A549 (cell line): Measurements from ENCODE around the gene KIF20B. TPM values are rescaled to one million over a fixed set of nuclear protein-coding genes. Genes with fewer than 3 reads are reported as not detected.

ENCODE experiments used
- ATAC-seq, 2 experiments: fragments of 200-7000 bp in 1 of 2; fragments of >200 bp in 1 of 2; cut with Nextera tagmentation in 1 of 2; cut with Tn5 transposase in 1 of 2; 3 replicates each; pipeline versions ENCODE4 v1.8.0 to v1.9.1; 2018 to 2020; ENCODE audit warnings: mild to moderate bottlenecking in 1 of 2, moderate library complexity in 1 of 2
- CTCF ChIA-PET: fragments of 300-600 bp; sonication (Branson Sonifier 250); formaldehyde crosslinking; extraction: SDS; loops from one replicate; lab custom pipeline; 2021; ENCODE audit warnings: antibody characterized with exemption, inconsistent platforms; lab: Yijun Ruan, JAX
- POLR2A ChIA-PET: fragments of 350-600 bp; formaldehyde crosslinking; extraction: SDS; loops from one replicate; lab custom pipeline; 2021; ENCODE audit warnings: antibody characterized with exemption, inconsistent platforms; lab: Yijun Ruan, JAX
- DNase-seq, 2 experiments: peaks; one replicate each; pipeline versions ENCODE4 v3.0.0 to v3.0.0-alpha.2; 2011 to 2016; ENCODE audit warnings: low read depth in 1 of 2, low spot score in 1 of 2
- FAIRE-seq: peaks from 2 replicates; lab custom pipeline; 2011; peaks lifted over from hg19 to GRCh38; lab: Jason Lieb, UNC
- H3K27ac ChIP-seq, 2 experiments: fragments of >200 bp; sonication (Bioruptor Twin); formaldehyde crosslinking; 3 replicates each; pipeline ENCODE4 v1.5.1; 2016 to 2017
- H3K4me1 ChIP-seq: fragments of >200 bp; sonication (Bioruptor Twin); formaldehyde crosslinking; 3 replicates; pipeline ENCODE4 v1.6.1; 2016
- H3K4me2 ChIP-seq: fragments of >200 bp; sonication (Bioruptor Twin); formaldehyde crosslinking; 3 replicates; pipeline ENCODE4 v1.6.1; 2016
- H3K4me3 ChIP-seq: fragments of >200 bp; sonication (Bioruptor Twin); formaldehyde crosslinking; 3 replicates; pipeline ENCODE4 v1.5.1; 2016
- H3K9me3 ChIP-seq: fragments of >200 bp; sonication (Bioruptor Twin); formaldehyde crosslinking; 3 replicates; pipeline ENCODE4 v1.6.1; 2016
- BHLHE40 ChIP-seq: IDR thresholded peaks from 2 replicates; pipeline ENCODE4 v1.6.1; 2012; ENCODE audit warnings: low read depth, low read length, inconsistent platforms
- CHD4 ChIP-seq: fragments of 200-600 bp; sonication (generic); IDR thresholded peaks from 2 replicates; pipeline ENCODE4 v1.6.1; 2016; ENCODE audit warnings: antibody characterized with exemption, mild to moderate bottlenecking, borderline replicate concordance
- GATA3 ChIP-seq: IDR thresholded peaks from 2 replicates; pipeline ENCODE4 v1.6.1; 2012; ENCODE audit warnings: borderline replicate concordance
- HDAC2 ChIP-seq: fragments of 200-600 bp; sonication (generic); IDR thresholded peaks from 2 replicates; pipeline ENCODE4 v1.6.1; 2016
- HEYL ChIP-seq: fragments of 250-450 bp; sonication (Bioruptor Pico); IDR thresholded peaks from 2 replicates; pipeline ENCODE4 v1.8.0; 2021; ENCODE audit warnings: mild to moderate bottlenecking, moderate library complexity
- HOXA7 ChIP-seq: fragments of 250-450 bp; sonication (Bioruptor Pico); IDR thresholded peaks from 2 replicates; pipeline ENCODE4 v1.5.0; 2020; ENCODE audit warnings: mild to moderate bottlenecking, moderate library complexity
- HOXB13 ChIP-seq: fragments of 250-450 bp; sonication (Bioruptor Pico); IDR thresholded peaks from 2 replicates; pipeline ENCODE4 v1.5.0; 2020; ENCODE audit warnings: low read depth, mild to moderate bottlenecking, moderate library complexity
- JUN ChIP-seq, 2 experiments: fragments of >200 bp; sonication (Bioruptor Twin); formaldehyde crosslinking; IDR thresholded peaks; 2 replicates in 1 of 2; 3 replicates in 1 of 2; pipeline ENCODE4 v1.6.1; 2016 to 2017
- JUNB ChIP-seq: fragments of >200 bp; sonication (Bioruptor Twin); formaldehyde crosslinking; IDR thresholded peaks from 2 replicates; pipeline ENCODE4 v1.6.1; 2016
- KDM1A ChIP-seq: fragments of 200-600 bp; sonication (generic); IDR thresholded peaks from 2 replicates; pipeline ENCODE4 v1.6.1; 2016; ENCODE audit warnings: low read depth, mild to moderate bottlenecking
- MAFK ChIP-seq: fragments of 450-650 bp; IDR thresholded peaks from 2 replicates; pipeline ENCODE4 v1.6.1; 2014; ENCODE audit not compliant: partially characterized antibody
- MAZ ChIP-seq: fragments of 150-350 bp; IDR thresholded peaks from 2 replicates; pipeline ENCODE4 v1.6.1; 2014; ENCODE audit warnings: antibody characterized with exemption, low read depth, low read length, borderline replicate concordance
- NPAS2 ChIP-seq: fragments of 250-450 bp; sonication (Bioruptor Pico); IDR thresholded peaks from 2 replicates; pipeline ENCODE4 v1.8.0; 2022; ENCODE audit warnings: mild to moderate bottlenecking, moderate library complexity, borderline replicate concordance
- NR3C1 ChIP-seq: fragments of >200 bp; sonication (Bioruptor Twin); formaldehyde crosslinking; IDR thresholded peaks from 3 replicates; pipeline ENCODE4 v1.6.1; 2017
- PHF8 ChIP-seq: fragments of 200-600 bp; sonication (generic); IDR thresholded peaks from 2 replicates; pipeline ENCODE4 v1.6.1; 2016; ENCODE audit warnings: low read depth, mild to moderate bottlenecking, antibody characterized with exemption, moderate library complexity, borderline replicate concordance
- POLR2A ChIP-seq: IDR thresholded peaks from 2 replicates; pipeline ENCODE4 v1.6.1; 2012; ENCODE audit warnings: mild to moderate bottlenecking, low read length
- RAD21 ChIP-seq, 2 experiments: fragments of >200 bp in 1 of 2; sonication (Bioruptor Twin) in 1 of 2; formaldehyde crosslinking in 1 of 2; IDR thresholded peaks in 1 of 2; conservative IDR thresholded peaks in 1 of 2; 2 replicates in 1 of 2; 3 replicates in 1 of 2; pipeline ENCODE4 v1.6.1; 2012 to 2018; ENCODE audit warnings: inconsistent platforms in 1 of 2
- RNF2 ChIP-seq: fragments of 200-600 bp; sonication (generic); IDR thresholded peaks from 2 replicates; pipeline ENCODE4 v1.6.1; 2016; ENCODE audit warnings: low read depth, mild to moderate bottlenecking, antibody characterized with exemption, moderate library complexity, borderline replicate concordance
- SREBF2 ChIP-seq: fragments of 450-650 bp; IDR thresholded peaks from 2 replicates; pipeline ENCODE4 v1.6.1; 2014; ENCODE audit warnings: mild to moderate bottlenecking, moderate library complexity
- TFCP2L1 ChIP-seq: fragments of 250-450 bp; sonication (Bioruptor Pico); IDR thresholded peaks from 2 replicates; pipeline ENCODE4 v1.5.0; 2021; ENCODE audit warnings: mild to moderate bottlenecking
- ZC3H11A ChIP-seq: fragments of 450-650 bp; IDR thresholded peaks from 2 replicates; pipeline ENCODE4 v1.6.1; 2014; ENCODE audit warnings: antibody characterized with exemption, mild to moderate bottlenecking
- ZSCAN20 ChIP-seq: fragments of 250-450 bp; sonication (Bioruptor Pico); IDR thresholded peaks from 2 replicates; pipeline ENCODE4 v1.8.0; 2022; ENCODE audit warnings: mild to moderate bottlenecking, moderate library complexity
- WGBS: methylation state at CpG from one replicate; pipeline ENCODE4 v1.1.6; 2017; ENCODE audit errors: missing lambda C conversion rate; 5-methylcytosine and 5-hydroxymethylcytosine counted together
- polyA plus RNA-seq, 4 experiments: library from polyadenylated mRNA; depleted of rRNA in 3 of 4; stranded (reverse); fragments of >200 nt; fragmentation: RNase III in 1 of 4; extraction: RNeasy Plus Mini Kit Qiagen cat#74134 plus additional on column Dnase treatment in 1 of 4; gene quantifications; 2 replicates in 3 of 4; 3 replicates in 1 of 4; pipeline ENCODE4 v1.2.3, GENCODE V29; 2011 to 2017
- TF ChIP-seq, protein P1 (sequence below): IDR thresholded peaks from 2 replicates; pipeline ENCODE4 v1.6.1; 2012; ENCODE audit warnings: low read depth, borderline replicate concordance
- TF ChIP-seq, protein P2 (sequence below): IDR thresholded peaks from 2 replicates; pipeline ENCODE4 v1.6.1; 2012
- TF ChIP-seq, protein P3 (sequence below): fragments of >200 bp; sonication (Bioruptor Twin); formaldehyde crosslinking; IDR thresholded peaks from 3 replicates; pipeline ENCODE4 v1.6.1; 2016
- TF ChIP-seq, protein P4 (sequence below): fragments of 450-650 bp; IDR thresholded peaks from 2 replicates; pipeline ENCODE4 v1.6.1; 2014; ENCODE audit warnings: antibody characterized with exemption
- TF ChIP-seq, protein P5 (sequence below): fragments of 250-450 bp; sonication (Bioruptor Pico); IDR thresholded peaks from 2 replicates; pipeline ENCODE4 v1.5.0; 2021; ENCODE audit warnings: mild to moderate bottlenecking, moderate library complexity, borderline replicate concordance
- TF ChIP-seq, protein P6 (sequence below): fragments of 150-350 bp; IDR thresholded peaks from 2 replicates; pipeline ENCODE4 v1.6.1; 2014; ENCODE audit warnings: low read depth, mild to moderate bottlenecking, low read length

Gene KIF20B
- polyA plus RNA-seq, 2 of the 4 experiments (the other 2 are of a cell fraction) = 12.6 to 14.8 TPM

DNA sequence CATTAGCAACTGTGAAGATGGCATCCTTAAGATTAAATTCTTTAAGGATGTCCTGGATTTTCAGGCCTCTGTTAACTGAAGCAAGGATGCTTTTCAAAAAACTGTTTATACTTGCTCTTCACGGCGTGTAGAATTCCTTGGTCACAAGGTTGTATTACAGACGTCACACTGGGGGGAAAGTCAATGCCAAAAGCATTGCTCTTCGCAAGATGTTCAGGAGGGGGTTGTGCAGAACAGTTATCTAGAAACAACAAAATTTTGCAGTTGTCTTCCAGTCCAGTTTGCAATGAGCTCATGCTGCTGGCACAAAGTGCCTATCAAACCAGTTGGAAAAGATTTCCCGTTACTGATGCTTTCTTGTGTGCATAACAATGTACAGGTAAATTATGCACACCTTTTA is 8.2 kb upstream of the KIF20B start:
- Histone ChIP-seq H3K4me2 (no peak overlapping the region), H3K4me3 (no peak overlapping the region), H3K9me3 (no peaks in the 10 kb centered on the region), H3K4me1 (no peaks in the 10 kb centered on the region), H3K27ac (no peak overlapping the region)
- CTCF ChIA-PET = no interaction called here
- TF ChIP-seq SREBF2 = no peak
- TF ChIP-seq JUN (IDR thresholded peaks at IDR 0.05) = no peak
- TF ChIP-seq HOXB13 (CRISPR knock-in tag) = no peak
- TF ChIP-seq, protein P1, sequence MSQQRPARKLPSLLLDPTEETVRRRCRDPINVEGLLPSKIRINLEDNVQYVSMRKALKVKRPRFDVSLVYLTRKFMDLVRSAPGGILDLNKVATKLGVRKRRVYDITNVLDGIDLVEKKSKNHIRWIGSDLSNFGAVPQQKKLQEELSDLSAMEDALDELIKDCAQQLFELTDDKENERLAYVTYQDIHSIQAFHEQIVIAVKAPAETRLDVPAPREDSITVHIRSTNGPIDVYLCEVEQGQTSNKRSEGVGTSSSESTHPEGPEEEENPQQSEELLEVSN = no peak
- TF ChIP-seq RAD21 (conservative IDR thresholded peaks at IDR 0.05 in 1 of 2, IDR thresholded peaks at IDR 0.05 in 1 of 2) = no peak
- no peak for TF ChIP-seq MAZ
- TF ChIP-seq TFCP2L1 (CRISPR knock-in tag) = no peak
- TF ChIP-seq, protein P2, sequence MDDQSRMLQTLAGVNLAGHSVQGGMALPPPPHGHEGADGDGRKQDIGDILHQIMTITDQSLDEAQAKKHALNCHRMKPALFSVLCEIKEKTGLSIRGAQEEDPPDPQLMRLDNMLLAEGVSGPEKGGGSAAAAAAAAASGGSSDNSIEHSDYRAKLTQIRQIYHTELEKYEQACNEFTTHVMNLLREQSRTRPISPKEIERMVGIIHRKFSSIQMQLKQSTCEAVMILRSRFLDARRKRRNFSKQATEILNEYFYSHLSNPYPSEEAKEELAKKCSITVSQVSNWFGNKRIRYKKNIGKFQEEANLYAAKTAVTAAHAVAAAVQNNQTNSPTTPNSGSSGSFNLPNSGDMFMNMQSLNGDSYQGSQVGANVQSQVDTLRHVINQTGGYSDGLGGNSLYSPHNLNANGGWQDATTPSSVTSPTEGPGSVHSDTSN = no peak
- no peak for TF ChIP-seq ZSCAN20 (CRISPR knock-in tag)
- no peak for TF ChIP-seq ZC3H11A
- TF ChIP-seq KDM1A = no peak
- TF ChIP-seq POLR2A = no peak
- TF ChIP-seq JUNB = no peak
- no peak for TF ChIP-seq PHF8
- TF ChIP-seq HDAC2 = no peak
- no peak for TF ChIP-seq GATA3
- TF ChIP-seq NR3C1 = no peak
- DNase-seq = no peak
- no peak for ATAC-seq
- no peak for FAIRE-seq
- POLR2A ChIA-PET = interaction anchor here (1.6 kb wide), 1 partner anchor 8 kb away, joined by 5 read pairs; the partner anchor contains the start of gene KIF20B
- WGBS = 85% methylated on average over 5 of the region's 5 CpGs

DNA sequence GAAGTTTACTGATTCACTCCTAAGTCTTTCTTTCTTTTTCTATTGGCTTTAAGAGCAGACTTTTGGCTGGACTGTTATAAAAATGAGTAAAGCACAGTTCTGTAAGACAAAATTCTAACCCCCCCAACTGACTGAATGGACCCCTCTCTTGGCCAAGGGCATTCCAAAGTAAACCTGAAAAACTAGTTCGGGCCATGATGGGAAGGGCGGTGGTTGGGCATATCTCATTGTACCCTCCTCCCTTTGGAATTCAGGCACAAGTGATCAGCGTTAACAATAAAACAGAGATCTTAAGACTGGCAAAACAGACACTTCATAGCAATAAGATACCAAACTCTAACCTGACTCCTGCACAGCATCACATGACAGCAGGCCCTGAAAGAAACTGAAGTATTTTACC is 6.1 kb upstream of the KIF20B start:
- POLR2A ChIA-PET = no interaction called here
- no peak for TF ChIP-seq HEYL
- TF ChIP-seq JUNB = no peak
- TF ChIP-seq POLR2A = no peak
- TF ChIP-seq, protein P3, sequence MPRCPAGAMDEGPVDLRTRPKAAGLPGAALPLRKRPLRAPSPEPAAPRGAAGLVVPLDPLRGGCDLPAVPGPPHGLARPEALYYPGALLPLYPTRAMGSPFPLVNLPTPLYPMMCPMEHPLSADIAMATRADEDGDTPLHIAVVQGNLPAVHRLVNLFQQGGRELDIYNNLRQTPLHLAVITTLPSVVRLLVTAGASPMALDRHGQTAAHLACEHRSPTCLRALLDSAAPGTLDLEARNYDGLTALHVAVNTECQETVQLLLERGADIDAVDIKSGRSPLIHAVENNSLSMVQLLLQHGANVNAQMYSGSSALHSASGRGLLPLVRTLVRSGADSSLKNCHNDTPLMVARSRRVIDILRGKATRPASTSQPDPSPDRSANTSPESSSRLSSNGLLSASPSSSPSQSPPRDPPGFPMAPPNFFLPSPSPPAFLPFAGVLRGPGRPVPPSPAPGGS = no peak
- no peak for TF ChIP-seq CHD4
- no peak for TF ChIP-seq NPAS2 (CRISPR knock-in tag)
- TF ChIP-seq BHLHE40 = no peak
- no peak for TF ChIP-seq RAD21 (conservative IDR thresholded peaks at IDR 0.05 in 1 of 2, IDR thresholded peaks at IDR 0.05 in 1 of 2)
- TF ChIP-seq, protein P4, sequence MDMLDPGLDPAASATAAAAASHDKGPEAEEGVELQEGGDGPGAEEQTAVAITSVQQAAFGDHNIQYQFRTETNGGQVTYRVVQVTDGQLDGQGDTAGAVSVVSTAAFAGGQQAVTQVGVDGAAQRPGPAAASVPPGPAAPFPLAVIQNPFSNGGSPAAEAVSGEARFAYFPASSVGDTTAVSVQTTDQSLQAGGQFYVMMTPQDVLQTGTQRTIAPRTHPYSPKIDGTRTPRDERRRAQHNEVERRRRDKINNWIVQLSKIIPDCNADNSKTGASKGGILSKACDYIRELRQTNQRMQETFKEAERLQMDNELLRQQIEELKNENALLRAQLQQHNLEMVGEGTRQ = no peak
- TF ChIP-seq, protein P5, sequence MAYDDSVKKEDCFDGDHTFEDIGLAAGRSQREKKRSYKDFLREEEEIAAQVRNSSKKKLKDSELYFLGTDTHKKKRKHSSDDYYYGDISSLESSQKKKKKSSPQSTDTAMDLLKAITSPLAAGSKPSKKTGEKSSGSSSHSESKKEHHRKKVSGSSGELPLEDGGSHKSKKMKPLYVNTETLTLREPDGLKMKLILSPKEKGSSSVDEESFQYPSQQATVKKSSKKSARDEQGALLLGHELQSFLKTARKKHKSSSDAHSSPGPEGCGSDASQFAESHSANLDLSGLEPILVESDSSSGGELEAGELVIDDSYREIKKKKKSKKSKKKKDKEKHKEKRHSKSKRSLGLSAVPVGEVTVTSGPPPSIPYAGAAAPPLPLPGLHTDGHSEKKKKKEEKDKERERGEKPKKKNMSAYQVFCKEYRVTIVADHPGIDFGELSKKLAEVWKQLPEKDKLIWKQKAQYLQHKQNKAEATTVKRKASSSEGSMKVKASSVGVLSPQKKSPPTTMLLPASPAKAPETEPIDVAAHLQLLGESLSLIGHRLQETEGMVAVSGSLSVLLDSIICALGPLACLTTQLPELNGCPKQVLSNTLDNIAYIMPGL (CRISPR knock-in tag) = no peak
- TF ChIP-seq, protein P6, sequence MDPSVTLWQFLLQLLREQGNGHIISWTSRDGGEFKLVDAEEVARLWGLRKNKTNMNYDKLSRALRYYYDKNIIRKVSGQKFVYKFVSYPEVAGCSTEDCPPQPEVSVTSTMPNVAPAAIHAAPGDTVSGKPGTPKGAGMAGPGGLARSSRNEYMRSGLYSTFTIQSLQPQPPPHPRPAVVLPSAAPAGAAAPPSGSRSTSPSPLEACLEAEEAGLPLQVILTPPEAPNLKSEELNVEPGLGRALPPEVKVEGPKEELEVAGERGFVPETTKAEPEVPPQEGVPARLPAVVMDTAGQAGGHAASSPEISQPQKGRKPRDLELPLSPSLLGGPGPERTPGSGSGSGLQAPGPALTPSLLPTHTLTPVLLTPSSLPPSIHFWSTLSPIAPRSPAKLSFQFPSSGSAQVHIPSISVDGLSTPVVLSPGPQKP = no peak
- TF ChIP-seq KDM1A = no peak
- no peak for TF ChIP-seq HOXA7 (CRISPR knock-in tag)
- TF ChIP-seq TFCP2L1 (CRISPR knock-in tag) = no peak
- no peak for TF ChIP-seq RNF2
- TF ChIP-seq SREBF2 = no peak
- TF ChIP-seq, protein P2 = no peak
- TF ChIP-seq NR3C1 = no peak
- TF ChIP-seq MAFK = no peak
- TF ChIP-seq, protein P1 = no peak
- TF ChIP-seq, all 56 proteins: peak for 0
- no peak for FAIRE-seq
- Histone ChIP-seq H3K27ac (no peak overlapping the region), H3K9me3 (no peaks in the 10 kb centered on the region), H3K4me1 (peaks cover 5% of the 10 kb centered on the region; the same call in 2 of the 3 replicates), H3K4me2 (no peak overlapping the region), H3K4me3 (no peak overlapping the region)
- CTCF ChIA-PET = interaction anchor here (1.4 kb wide), 1 partner anchor 48 kb away, joined by 3 read pairs; no protein-coding TSS in a partner anchor
- no peak for DNase-seq
- 92% methylated on average over 3 of the region's 3 CpGs for WGBS
- no peak for ATAC-seq
